KOPT-K1 (cell line): Measurements from ENCODE around the gene RAD51B.

ENCODE experiments used
- H3K27ac ChIP-seq: fragments of 200-600 bp; sonication (generic); 2 replicates; pipeline ENCODE4 v1.5.1; 2016; ENCODE audit warnings: antibody characterized with exemption, mild to moderate bottlenecking, low read depth, low read length; ENCODE audit not compliant: poor library complexity, severe bottlenecking
- H3K36me3 ChIP-seq: fragments of 200-600 bp; sonication (generic); 2 replicates; pipeline ENCODE4 v1.5.1; 2017; ENCODE audit warnings: antibody characterized with exemption, mild to moderate bottlenecking, low read length, moderate library complexity; ENCODE audit not compliant: insufficient read depth
- H3K9me3 ChIP-seq: fragments of 200-600 bp; sonication (generic); 2 replicates; pipeline ENCODE4 v1.5.1; 2017; ENCODE audit warnings: antibody characterized with exemption, low read length, mild to moderate bottlenecking; ENCODE audit not compliant: insufficient read depth, poor library complexity, severe bottlenecking

RAD51B gene

GRCh38 chr14:68225321-68225720 is 405.7 kb downstream of the RAD51B start:
- H3K27ac ChIP-seq: no peak overlapping the region
- no peaks in the 10 kb centered on the region for H3K36me3 ChIP-seq
- no peaks in the 10 kb centered on the region for H3K9me3 ChIP-seq

- H3K9me3 ChIP-seq: no peaks in the 10 kb centered on the region
- H3K27ac ChIP-seq: no peak overlapping the region
- no peaks in the 10 kb centered on the region for H3K36me3 ChIP-seq
These were observed 406.9 kb downstream of the RAD51B start for GRCh38 chr14:68226523-68226922.

- Histone ChIP-seq H3K36me3 (no peaks in the 10 kb centered on the region), H3K27ac (no peak overlapping the region)
These were observed 409.1 kb downstream of the RAD51B start for GRCh38 chr14:68228656-68229055.

GRCh38 chr14:68229423-68230100 is 410.0 kb downstream of the RAD51B start:
- Histone ChIP-seq H3K27ac (no peak overlapping the region), H3K36me3 (no peaks in the 10 kb centered on the region), H3K9me3 (no peaks in the 10 kb centered on the region)

More at GRCh38 chr14:68228656-68229055, 409.1 kb downstream of the RAD51B start:
- H3K9me3 ChIP-seq: no peaks in the 10 kb centered on the region

GRCh38 chr14:68230202-68230949 is 410.8 kb downstream of the RAD51B start:
- Histone ChIP-seq H3K36me3 (no peaks in the 10 kb centered on the region), H3K9me3 (no peaks in the 10 kb centered on the region), H3K27ac (no peak overlapping the region)

- Histone ChIP-seq H3K36me3 (no peaks in the 10 kb centered on the region), H3K27ac (no peak overlapping the region), H3K9me3 (no peaks in the 10 kb centered on the region)
These were observed 411.6 kb downstream of the RAD51B start for GRCh38 chr14:68230950-68231717.

- Histone ChIP-seq H3K9me3 (no peaks in the 10 kb centered on the region), H3K27ac (no peak overlapping the region), H3K36me3 (no peaks in the 10 kb centered on the region)
These were observed 412.3 kb downstream of the RAD51B start for GRCh38 chr14:68231898-68232297.

GRCh38 chr14:68232300-68233055 is 412.9 kb downstream of the RAD51B start:
- no peaks in the 10 kb centered on the region for H3K9me3 ChIP-seq
- H3K27ac ChIP-seq: no peak overlapping the region
- no peaks in the 10 kb centered on the region for H3K36me3 ChIP-seq

GRCh38 chr14:68233101-68233784 is 413.7 kb downstream of the RAD51B start:
- Histone ChIP-seq H3K36me3 (no peaks in the 10 kb centered on the region), H3K27ac (no peak overlapping the region), H3K9me3 (no peaks in the 10 kb centered on the region)

GRCh38 chr14:68234101-68234905 is 414.7 kb downstream of the RAD51B start:
- Histone ChIP-seq H3K27ac (no peak overlapping the region), H3K9me3 (no peaks in the 10 kb centered on the region), H3K36me3 (no peaks in the 10 kb centered on the region)

DNA sequence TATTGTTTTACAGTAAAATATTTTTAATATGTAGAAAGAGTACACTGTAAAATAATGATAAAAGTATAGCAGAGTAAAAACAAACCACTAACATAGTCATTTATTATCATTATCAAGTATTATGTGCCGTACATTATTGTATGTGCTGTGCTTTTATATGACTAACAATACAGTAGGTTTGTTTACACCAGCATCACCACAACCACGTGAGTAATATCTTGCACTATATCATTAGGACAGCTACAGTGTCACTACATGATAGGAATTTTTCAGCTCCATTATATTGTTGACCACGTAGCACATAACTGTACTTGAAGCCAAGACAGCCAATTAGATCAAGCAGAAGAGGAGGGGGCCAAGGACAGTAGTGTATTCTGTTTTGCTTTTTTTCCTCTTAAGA is 415.4 kb downstream of the RAD51B start:
- no peak overlapping the region for H3K27ac ChIP-seq
- no peaks in the 10 kb centered on the region for H3K36me3 ChIP-seq
- H3K9me3 ChIP-seq: no peaks in the 10 kb centered on the region

DNA sequence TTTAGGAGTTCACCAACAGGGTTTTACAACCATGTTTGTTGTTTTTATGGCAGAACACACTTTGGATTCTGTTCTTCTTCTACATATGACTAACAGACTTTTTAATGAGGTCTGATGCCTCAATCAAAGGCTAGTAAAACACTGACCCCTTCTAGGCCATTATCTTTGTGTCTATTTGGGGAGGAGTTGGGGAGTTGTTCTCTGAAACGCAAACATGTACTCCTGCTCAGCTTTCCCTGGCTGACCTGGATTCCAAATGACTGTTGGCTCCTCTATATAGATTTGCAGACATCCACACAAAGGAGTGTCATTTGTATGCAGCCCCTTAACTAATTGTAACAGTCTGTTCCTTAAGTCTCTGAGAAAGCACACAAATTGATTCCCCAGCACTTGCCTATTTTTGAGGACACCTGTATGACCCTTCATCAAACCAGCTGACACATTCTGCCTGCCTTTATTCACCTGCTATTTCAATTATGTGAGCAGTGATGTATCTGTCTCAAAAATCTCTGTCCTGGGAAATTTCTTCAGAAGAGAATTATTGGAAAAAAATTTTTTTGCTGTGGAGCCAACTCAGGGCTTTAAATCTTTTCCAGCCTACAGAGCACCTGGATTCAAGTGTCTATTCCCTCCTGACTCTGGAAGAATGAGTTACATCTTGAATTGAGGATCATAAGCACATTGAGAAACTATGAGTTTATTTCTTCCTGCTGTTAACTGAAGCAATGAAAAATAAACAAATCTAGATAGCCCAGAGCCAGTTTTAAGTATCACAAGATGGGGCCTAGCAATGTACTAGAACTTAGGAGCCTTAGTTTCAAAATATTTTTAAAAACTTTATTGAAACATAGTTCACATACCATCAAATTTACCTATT is 417.2 kb downstream of the RAD51B start:
- Histone ChIP-seq H3K36me3 (no peaks in the 10 kb centered on the region), H3K27ac (no peak overlapping the region), H3K9me3 (no peaks in the 10 kb centered on the region)

DNA sequence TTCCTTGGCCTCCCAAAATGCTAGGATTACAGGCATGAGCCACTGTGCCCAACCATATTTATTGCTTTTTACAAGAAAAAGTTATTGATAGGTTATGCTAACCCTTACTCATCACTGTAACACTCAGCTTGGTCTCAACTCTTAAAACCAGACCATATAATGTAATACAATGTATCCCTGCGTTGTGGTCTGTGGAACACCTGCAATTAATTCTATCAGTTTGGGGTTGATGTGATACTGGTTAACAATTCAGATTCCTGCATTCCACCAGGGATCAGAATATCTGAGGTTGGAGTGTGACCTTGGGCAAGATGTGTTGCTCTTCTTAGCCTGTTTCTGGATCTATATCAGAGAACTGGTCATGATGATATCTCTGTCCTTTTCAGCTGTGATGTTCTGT is 419.0 kb downstream of the RAD51B start:
- H3K9me3 ChIP-seq: no peaks in the 10 kb centered on the region
- no peaks in the 10 kb centered on the region for H3K36me3 ChIP-seq
- no peak overlapping the region for H3K27ac ChIP-seq
